H1 (cell line): ENCODE measurements around the gene ZACN. TPM values are rescaled to one million over a fixed set of nuclear protein-coding genes. Genes with fewer than 3 reads are reported as not detected.

Experiments
- CTCF ChIA-PET: fragments of 300-600 bp; sonication (Branson Sonifier 250); formaldehyde crosslinking; loops from one replicate; lab custom pipeline; 2021; ENCODE audit not compliant: partially characterized antibody; lab: Charles Lee
- POLR2A ChIA-PET: fragments of 300-600 bp; sonication (Branson Sonifier 250); formaldehyde crosslinking; loops from one replicate; lab custom pipeline; 2021; ENCODE audit warnings: inconsistent platforms; ENCODE audit not compliant: partially characterized antibody; lab: Charles Lee
- DNase-seq, 2 experiments: peaks; one replicate each; pipeline versions ENCODE4 v3.0.0 to v3.0.0-alpha.2; 2010 to 2022; ENCODE audit warnings: low spot score in 2 of 2, low read depth in 1 of 2, mixed read lengths in 1 of 2
- FAIRE-seq: peaks from 2 replicates; lab custom pipeline; 2011; peaks lifted over from hg19 to GRCh38; lab: Jason Lieb, UNC
- H2AFZ ChIP-seq: 2 replicates; pipeline ENCODE4 v1.8.1; 2012; ENCODE audit warnings: low read length, inconsistent platforms
- H2AK5ac ChIP-seq: 2 replicates; pipeline ENCODE4 v1.6.1; 2013; ENCODE audit warnings: low read depth, low read length
- H2BK120ac ChIP-seq: replicated peaks from 2 replicates; pipeline ENCODE3; 2013; ENCODE audit warnings: low read depth, low read length, inconsistent platforms
- H2BK12ac ChIP-seq: 2 replicates; pipeline ENCODE4 v1.6.1; 2013; ENCODE audit warnings: low read depth, low read length
- H2BK15ac ChIP-seq: 2 replicates; pipeline ENCODE4 v1.6.1; 2013; ENCODE audit warnings: low read length
- H2BK20ac ChIP-seq: 2 replicates; pipeline ENCODE4 v1.6.1; 2013; ENCODE audit warnings: low read length
- H2BK5ac ChIP-seq: 2 replicates; pipeline ENCODE4 v1.6.1; 2013; ENCODE audit warnings: low read depth, low read length
- H3K14ac ChIP-seq: 2 replicates; pipeline ENCODE4 v1.6.1; 2013; ENCODE audit warnings: inconsistent platforms; ENCODE audit not compliant: insufficient read length
- H3K18ac ChIP-seq: 2 replicates; pipeline ENCODE4 v1.6.1; 2013; ENCODE audit warnings: low read length; ENCODE audit errors: extremely low read depth
- H3K23ac ChIP-seq: 2 replicates; pipeline ENCODE4 v1.6.1; 2013; ENCODE audit warnings: inconsistent platforms; ENCODE audit not compliant: insufficient read length
- H3K23me2 ChIP-seq: 2 replicates; pipeline ENCODE4 v1.6.1; 2013; ENCODE audit warnings: low read depth, low read length
- H3K27ac ChIP-seq: 2 replicates; pipeline ENCODE4 v1.6.1; 2011; ENCODE audit warnings: low read depth, low read length, inconsistent platforms
- H3K27me3 ChIP-seq, 4 experiments: replicated peaks in 1 of 4; 1 replicate in 1 of 4; 2 replicates in 3 of 4; pipeline versions ENCODE4 v1.6.1 to v1.8.1; 2011 to 2013; ENCODE audit warnings: low read length in 3 of 4, mild to moderate bottlenecking in 3 of 4, inconsistent platforms in 2 of 4, mixed read lengths in 2 of 4, moderate library complexity in 1 of 4; ENCODE audit not compliant: control insufficient read depth in 3 of 4, insufficient read depth in 3 of 4; ENCODE audit errors: extremely low read depth in 1 of 4
- H3K36me3 ChIP-seq, 4 experiments: 2 replicates each; pipeline versions ENCODE4 v1.6.1 to v1.8.1; 2011 to 2013; ENCODE audit warnings: mild to moderate bottlenecking in 4 of 4, low read length in 3 of 4, moderate library complexity in 2 of 4, control low read depth in 1 of 4, inconsistent platforms in 1 of 4; ENCODE audit not compliant: insufficient read depth in 4 of 4, control insufficient read depth in 2 of 4
- H3K4ac ChIP-seq: replicated peaks from 2 replicates; pipeline ENCODE3; 2013; ENCODE audit warnings: low read length, low read depth, mixed read lengths, inconsistent platforms; ENCODE audit not compliant: insufficient read length
- H3K4me1 ChIP-seq, 4 experiments: replicated peaks in 1 of 4; 1 replicate in 1 of 4; 2 replicates in 3 of 4; pipeline versions ENCODE4 v1.6.1 to v1.8.1; 2011 to 2013; ENCODE audit warnings: low read length in 3 of 4, inconsistent platforms in 2 of 4, mixed read lengths in 1 of 4; ENCODE audit not compliant: insufficient read depth in 4 of 4, control insufficient read depth in 3 of 4
- H3K4me2 ChIP-seq, 2 experiments: 2 replicates each; pipeline versions ENCODE4 v1.6.1 to v1.8.1; 2011 to 2013; ENCODE audit warnings: low read depth in 2 of 2, low read length in 2 of 2, control low read depth in 1 of 2, inconsistent platforms in 1 of 2, mild to moderate bottlenecking in 1 of 2; ENCODE audit not compliant: insufficient read depth in 1 of 2
- H3K4me3 ChIP-seq, 4 experiments: fragments of 200-600, 300-600 bp in 1 of 4; sonication (generic), shearing (Covaris generic), sonication (Bioruptor Twin) in 1 of 4; 2 replicates each; pipeline versions ENCODE4 v1.5.1 to v1.8.1; 2011 to 2016; ENCODE audit warnings: low read length in 4 of 4, low read depth in 3 of 4, control low read depth in 2 of 4, inconsistent platforms in 2 of 4, mild to moderate bottlenecking in 2 of 4, mixed read lengths in 1 of 4, moderate library complexity in 1 of 4; ENCODE audit not compliant: insufficient read depth in 2 of 4; ENCODE audit errors: extremely low read depth in 1 of 4
- H3K56ac ChIP-seq: replicated peaks from 2 replicates; pipeline ENCODE3; 2013; ENCODE audit warnings: low read depth, mild to moderate bottlenecking, mixed read lengths, low read length, inconsistent platforms; ENCODE audit not compliant: insufficient read length
- H3K79me1 ChIP-seq: 2 replicates; pipeline ENCODE4 v1.6.1; 2013; ENCODE audit warnings: low read depth, low read length, control low read depth
- H3K79me2 ChIP-seq, 2 experiments: 2 replicates each; pipeline versions ENCODE4 v1.6.1 to v1.8.1; 2012 to 2013; ENCODE audit warnings: low read length in 2 of 2, mild to moderate bottlenecking in 2 of 2, inconsistent platforms in 1 of 2; ENCODE audit not compliant: insufficient read depth in 2 of 2, control insufficient read depth in 1 of 2
- H3K9ac ChIP-seq, 4 experiments: replicated peaks in 1 of 4; 1 replicate in 1 of 4; 2 replicates in 3 of 4; pipeline versions ENCODE4 v1.6.1 to v1.8.1; 2011 to 2013; ENCODE audit warnings: low read depth in 3 of 4, low read length in 3 of 4, control low read depth in 2 of 4, mild to moderate bottlenecking in 2 of 4, moderate library complexity in 2 of 4, inconsistent platforms in 1 of 4; ENCODE audit errors: extremely low read depth in 1 of 4
- H3K9me3 ChIP-seq, 2 experiments: 2 replicates each; pipeline versions ENCODE4 v1.6.1 to v1.8.1; 2012 to 2013; ENCODE audit warnings: mild to moderate bottlenecking in 2 of 2, moderate library complexity in 2 of 2, control low read depth in 1 of 2, inconsistent platforms in 1 of 2, low read depth in 1 of 2, low read length in 1 of 2, mixed read lengths in 1 of 2; ENCODE audit not compliant: insufficient read depth in 2 of 2
- H4K20me1 ChIP-seq, 2 experiments: replicated peaks in 1 of 2; 2 replicates each; pipeline versions ENCODE3 to v1.8.1; 2011 to 2013; ENCODE audit warnings: inconsistent platforms in 2 of 2, low read length in 2 of 2, mild to moderate bottlenecking in 1 of 2; ENCODE audit not compliant: insufficient read depth in 2 of 2, control insufficient read depth in 1 of 2
- H4K5ac ChIP-seq: 2 replicates; pipeline ENCODE4 v1.6.1; 2013; ENCODE audit warnings: low read length, low read depth, mixed read lengths, inconsistent platforms; ENCODE audit not compliant: insufficient read length
- H4K8ac ChIP-seq: 2 replicates; pipeline ENCODE4 v1.8.0; 2013; ENCODE audit warnings: mild to moderate bottlenecking, moderate library complexity, low read length, inconsistent platforms; ENCODE audit not compliant: insufficient read depth; ENCODE audit errors: extremely low read depth
- H4K91ac ChIP-seq: replicated peaks from 2 replicates; pipeline ENCODE3; 2013; ENCODE audit warnings: low read length, mixed read lengths, inconsistent platforms; ENCODE audit not compliant: insufficient read length
- BACH1 ChIP-seq: IDR thresholded peaks from 2 replicates; pipeline ENCODE4 v1.6.1; 2012; ENCODE audit warnings: low read length, improper control_type of control experiment
- CBX8 ChIP-seq: fragments of 300-800, 300-1000 bp; sonication (generic); IDR thresholded peaks from 2 replicates; pipeline ENCODE4 v1.7.1; 2016; ENCODE audit warnings: low read depth, low read length, borderline replicate concordance
- CTBP2 ChIP-seq: IDR thresholded peaks from 2 replicates; pipeline ENCODE4 v1.7.0; 2011; ENCODE audit warnings: borderline replicate concordance, mild to moderate bottlenecking, moderate library complexity, mixed read lengths, low read length; ENCODE audit not compliant: insufficient read depth, insufficient read length
- GTF2F1 ChIP-seq: IDR thresholded peaks from 2 replicates; pipeline ENCODE4 v1.6.1; 2012; ENCODE audit warnings: low read depth, low read length, improper control_type of control experiment, borderline replicate concordance
- KDM4A ChIP-seq: IDR thresholded peaks from one replicate; pipeline ENCODE4 v1.7.1; 2012; ENCODE audit warnings: low read depth, mild to moderate bottlenecking, moderate library complexity, low read length, inconsistent platforms; ENCODE audit not compliant: severe bottlenecking
- SIN3A ChIP-seq, 2 experiments: IDR thresholded peaks in 1 of 2; conservative IDR thresholded peaks in 1 of 2; 2 replicates each; pipeline ENCODE4 v1.6.1; 2011 to 2012; ENCODE audit warnings: low read length in 2 of 2, improper control_type of control experiment in 1 of 2, low read depth in 1 of 2, mild to moderate bottlenecking in 1 of 2
- WGBS, 2 experiments: shearing (Covaris generic) in 1 of 2; methylation state at CpG; one replicate each; pipeline versions ENCODE4 v1.1.6 to v1.1.7; 2013 to 2015; ENCODE audit warnings: low lambda C conversion rate in 2 of 2, mixed read lengths in 2 of 2, inconsistent platforms in 1 of 2, low coverage in 1 of 2, missing lambda C conversion rate in 1 of 2; ENCODE audit not compliant: insufficient replicate concordance in 2 of 2, insufficient coverage in 1 of 2, insufficient read length in 1 of 2; ENCODE audit errors: extremely low coverage in 1 of 2, missing lambda C conversion rate in 1 of 2; 5-methylcytosine and 5-hydroxymethylcytosine counted together
- polyA plus RNA-seq, 7 experiments: library from polyadenylated mRNA; depleted of rRNA in 3 of 7; stranded (reverse) in 5 of 7; unstranded in 2 of 7; fragments of >200 nt in 5 of 7; fragments of 200-250 nt in 2 of 7; gene quantifications; 1 replicate in 5 of 7; 2 replicates in 1 of 7; 4 replicates in 1 of 7; pipeline versions ENCODE4 v1.2.1 to v1.2.3, GENCODE V29; 2011 to 2013; ENCODE audit warnings: missing spikeins in 2 of 7, mixed read lengths in 2 of 7
- total RNA-seq: library from RNA; stranded (reverse); fragmentation: NEBNext Ultra II Directional; extraction: Animal tissue kit (Norgen Biotek cat#: 25700); gene quantifications from 2 replicates; pipeline ENCODE4 v1.2.1, GENCODE V29; 2021
- TF ChIP-seq, protein P1 (sequence below): IDR thresholded peaks from 2 replicates; pipeline ENCODE4 v1.6.1; 2011; ENCODE audit warnings: low read length, improper control_type of control experiment

ZACN gene
- total and polyA plus RNA-seq, 2 of the 8 experiments (the other 6 are each of a cell fraction or from before 2014, with no cell fraction given) = 0.26 TPM; not detected in 1

DNA sequence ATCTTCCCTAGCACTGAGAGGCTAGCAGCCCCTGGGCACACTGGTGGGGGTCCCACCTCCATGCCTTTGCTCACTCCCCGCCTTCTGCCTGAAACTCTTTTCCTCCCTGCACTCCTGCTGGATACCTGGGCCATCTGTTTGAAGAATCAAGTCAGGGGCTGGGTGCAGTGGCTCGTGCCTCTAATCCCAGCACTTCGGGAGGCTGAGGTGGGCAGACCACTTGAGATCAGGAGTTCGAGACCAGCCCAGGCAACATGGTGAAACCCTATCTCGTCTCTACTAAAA lies 46.4 kb downstream of the ZACN start:
- H3K56ac ChIP-seq = no peak overlapping the region
- H3K23ac ChIP-seq = no peak overlapping the region
- no peak overlapping the region for H2BK15ac ChIP-seq
- H2AFZ ChIP-seq = no peak overlapping the region
- no peak for TF ChIP-seq BACH1
- TF ChIP-seq, protein P1, sequence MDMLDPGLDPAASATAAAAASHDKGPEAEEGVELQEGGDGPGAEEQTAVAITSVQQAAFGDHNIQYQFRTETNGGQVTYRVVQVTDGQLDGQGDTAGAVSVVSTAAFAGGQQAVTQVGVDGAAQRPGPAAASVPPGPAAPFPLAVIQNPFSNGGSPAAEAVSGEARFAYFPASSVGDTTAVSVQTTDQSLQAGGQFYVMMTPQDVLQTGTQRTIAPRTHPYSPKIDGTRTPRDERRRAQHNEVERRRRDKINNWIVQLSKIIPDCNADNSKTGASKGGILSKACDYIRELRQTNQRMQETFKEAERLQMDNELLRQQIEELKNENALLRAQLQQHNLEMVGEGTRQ = no peak
- no peak for TF ChIP-seq GTF2F1
- no peak for TF ChIP-seq CBX8
- no peak for TF ChIP-seq SIN3A (conservative IDR thresholded peaks at IDR 0.05 in 1 of 2, IDR thresholded peaks at IDR 0.05 in 1 of 2; ENCODE audit: low read depth in 1 of 2, low read length in 2 of 2)
- no peak for TF ChIP-seq CTBP2
- no peak for TF ChIP-seq KDM4A
- peaks cover 6 to 27% (median 14%) of the 10 kb centered on the region in 4 experiments for H3K4me1 ChIP-seq
- H3K9me3 ChIP-seq = no peaks in the 10 kb centered on the region
- H3K79me1 ChIP-seq = no peaks in the 10 kb centered on the region
- H3K79me2 ChIP-seq = no peaks in the 10 kb centered on the region
- H3K27ac ChIP-seq = no peak overlapping the region
- no peaks in the 10 kb centered on the region for H3K36me3 ChIP-seq
- H3K4me3 ChIP-seq = no peak overlapping the region
- DNase-seq (no peak), FAIRE-seq (no peak)
- H3K18ac ChIP-seq = no peak overlapping the region; the same call in none of the 2 replicates
- no peak overlapping the region for H2BK120ac ChIP-seq
- H2BK12ac ChIP-seq = peak overlapping the region; percentile 68; the same call in 1 of the 2 replicates
- H3K23me2 ChIP-seq = peaks cover 3% of the 10 kb centered on the region; the same call in 1 of the 2 replicates
- no peak overlapping the region for H2AK5ac ChIP-seq
- H2BK20ac ChIP-seq = peak overlapping the region; percentile 80; the same call in 1 of the 2 replicates
- 86% methylated on average over 5 of the region's 5 CpGs; no CpG with 5 or more reads in 1 of the 2 experiments for WGBS, 2 experiments
- H3K9ac ChIP-seq = no peak overlapping the region
- H4K5ac ChIP-seq = no peak overlapping the region
- H3K4ac ChIP-seq = no peak overlapping the region
- H3K14ac ChIP-seq = no peak overlapping the region
- no peaks in the 10 kb centered on the region for H4K20me1 ChIP-seq
- peaks cover 0 to 17% (median 7%) of the 10 kb centered on the region in 4 experiments; a peak in 5 of 7 replicates for H3K27me3 ChIP-seq
- ChIA-PET CTCF (interaction anchor here (0.6 to 41.5 kb wide), 23 partner anchors 8 to 256 kb away, joined by 3 to 778 read pairs (median 5); partner anchors contain the start of genes FOXJ1 and ZACN), POLR2A (interaction anchor here (0.8 to 1.5 kb wide), 3 partner anchors 10 to 17 kb away, joined by 3 to 6 read pairs (median 6); no protein-coding TSS in a partner anchor)
- H3K4me2 ChIP-seq = no peak overlapping the region
- no peak overlapping the region for H4K8ac ChIP-seq
- H2BK5ac ChIP-seq = no peak overlapping the region
- H4K91ac ChIP-seq = no peak overlapping the region
